ENCODE data around the gene DCST2. TPM values are rescaled to one million over a fixed set of nuclear protein-coding genes. Genes with fewer than 3 reads are reported as not detected.

The DCST2 gene
- total and polyA plus RNA-seq, 9 of the 15 experiments (the other 6 are each of a cell fraction or from before 2014, with no cell fraction given) = 0.09 to 0.49 (median 0.11) TPM; not detected in 3

DNA sequence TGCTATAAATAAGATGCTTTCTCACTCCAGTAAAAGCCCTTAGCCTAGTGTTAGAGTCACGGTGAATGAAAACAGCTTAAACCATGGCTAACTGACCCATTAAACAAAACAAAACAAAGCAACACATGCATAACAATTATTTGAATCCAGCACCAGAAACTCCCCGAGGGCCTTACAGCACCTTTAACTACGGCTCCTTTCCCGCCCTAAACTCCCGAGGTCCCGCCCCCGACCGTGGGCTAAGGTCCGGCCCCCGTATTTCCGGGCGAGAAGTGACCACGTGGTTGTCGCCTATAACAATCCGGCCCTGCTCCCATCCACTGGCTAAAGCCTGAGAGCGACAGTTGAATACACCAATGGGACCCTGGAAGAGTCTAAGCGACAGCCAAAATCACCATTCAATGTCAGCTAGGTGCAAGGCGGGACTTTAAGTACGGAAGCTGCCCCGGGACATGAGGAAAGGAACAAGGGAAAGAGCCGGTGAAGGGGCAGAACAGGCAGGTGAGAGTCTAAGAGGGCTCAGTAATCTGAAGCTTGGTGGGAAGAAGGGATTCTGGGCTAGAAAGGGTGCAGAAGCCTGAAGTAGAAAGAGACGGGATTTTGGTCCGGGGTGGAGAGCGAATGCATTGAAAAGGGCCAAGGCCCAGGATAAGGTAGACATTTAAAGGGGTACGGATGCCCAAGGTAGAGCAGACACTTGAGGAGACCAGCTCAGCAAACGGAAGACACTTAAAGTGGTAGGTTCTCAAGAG, 50.5 kb downstream of the DCST2 start, which contains the start of gene FLAD1 (continued):
- TF ChIP-seq NCOA2 (IDR thresholded peaks at IDR 0.05; ENCODE audit: partially characterized antibody in 2 of 2) = no peak
- no peak for TF ChIP-seq ZNF140 (CRISPR knock-in tag; IDR thresholded peaks at IDR 0.05)
- no peak; the same call in 1 of the 2 replicates for TF ChIP-seq NFIX (CRISPR knock-in tag; IDR thresholded peaks at IDR 0.05; ENCODE audit: low read depth)
- TF ChIP-seq, protein P1, sequence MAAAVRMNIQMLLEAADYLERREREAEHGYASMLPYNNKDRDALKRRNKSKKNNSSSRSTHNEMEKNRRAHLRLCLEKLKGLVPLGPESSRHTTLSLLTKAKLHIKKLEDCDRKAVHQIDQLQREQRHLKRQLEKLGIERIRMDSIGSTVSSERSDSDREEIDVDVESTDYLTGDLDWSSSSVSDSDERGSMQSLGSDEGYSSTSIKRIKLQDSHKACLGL (CRISPR knock-in tag; IDR thresholded peaks at IDR 0.05; ENCODE audit: borderline replicate concordance, poor library complexity, severe bottlenecking) = peak; percentile 25
- no peak for TF ChIP-seq ZNF785 (CRISPR knock-in tag; IDR thresholded peaks at IDR 0.05)
- TF ChIP-seq, protein P2, sequence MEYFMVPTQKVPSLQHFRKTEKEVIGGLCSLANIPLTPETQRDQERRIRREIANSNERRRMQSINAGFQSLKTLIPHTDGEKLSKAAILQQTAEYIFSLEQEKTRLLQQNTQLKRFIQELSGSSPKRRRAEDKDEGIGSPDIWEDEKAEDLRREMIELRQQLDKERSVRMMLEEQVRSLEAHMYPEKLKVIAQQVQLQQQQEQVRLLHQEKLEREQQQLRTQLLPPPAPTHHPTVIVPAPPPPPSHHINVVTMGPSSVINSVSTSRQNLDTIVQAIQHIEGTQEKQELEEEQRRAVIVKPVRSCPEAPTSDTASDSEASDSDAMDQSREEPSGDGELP (CRISPR knock-in tag; IDR thresholded peaks at IDR 0.05; ENCODE audit: borderline replicate concordance) = peak; percentile 74; the same call in 1 of the 2 replicates
- TF ChIP-seq HMGN3 (IDR thresholded peaks at IDR 0.05; ENCODE audit: borderline replicate concordance, extremely low read depth, insufficient read length, low read depth, low read length) = no peak
- no peak for TF ChIP-seq ZNF584 (CRISPR knock-in tag; IDR thresholded peaks at IDR 0.05; ENCODE audit: low read depth)
- TF ChIP-seq, protein P3, sequence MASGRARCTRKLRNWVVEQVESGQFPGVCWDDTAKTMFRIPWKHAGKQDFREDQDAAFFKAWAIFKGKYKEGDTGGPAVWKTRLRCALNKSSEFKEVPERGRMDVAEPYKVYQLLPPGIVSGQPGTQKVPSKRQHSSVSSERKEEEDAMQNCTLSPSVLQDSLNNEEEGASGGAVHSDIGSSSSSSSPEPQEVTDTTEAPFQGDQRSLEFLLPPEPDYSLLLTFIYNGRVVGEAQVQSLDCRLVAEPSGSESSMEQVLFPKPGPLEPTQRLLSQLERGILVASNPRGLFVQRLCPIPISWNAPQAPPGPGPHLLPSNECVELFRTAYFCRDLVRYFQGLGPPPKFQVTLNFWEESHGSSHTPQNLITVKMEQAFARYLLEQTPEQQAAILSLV (tag; IDR thresholded peaks at IDR 0.05) = no peak
- TF ChIP-seq SP1 (CRISPR knock-in tag; IDR thresholded peaks at IDR 0.05) = peak; percentile 88
- TF ChIP-seq NFXL1 (CRISPR knock-in tag; IDR thresholded peaks at IDR 0.05) = no peak
- TF ChIP-seq ATF7 (IDR thresholded peaks at IDR 0.05) = peak; percentile 89
- no peak for TF ChIP-seq FUS (optimal IDR thresholded peaks at IDR 0.05; ENCODE audit: low read depth, low read length)
- TF ChIP-seq, protein P4, sequence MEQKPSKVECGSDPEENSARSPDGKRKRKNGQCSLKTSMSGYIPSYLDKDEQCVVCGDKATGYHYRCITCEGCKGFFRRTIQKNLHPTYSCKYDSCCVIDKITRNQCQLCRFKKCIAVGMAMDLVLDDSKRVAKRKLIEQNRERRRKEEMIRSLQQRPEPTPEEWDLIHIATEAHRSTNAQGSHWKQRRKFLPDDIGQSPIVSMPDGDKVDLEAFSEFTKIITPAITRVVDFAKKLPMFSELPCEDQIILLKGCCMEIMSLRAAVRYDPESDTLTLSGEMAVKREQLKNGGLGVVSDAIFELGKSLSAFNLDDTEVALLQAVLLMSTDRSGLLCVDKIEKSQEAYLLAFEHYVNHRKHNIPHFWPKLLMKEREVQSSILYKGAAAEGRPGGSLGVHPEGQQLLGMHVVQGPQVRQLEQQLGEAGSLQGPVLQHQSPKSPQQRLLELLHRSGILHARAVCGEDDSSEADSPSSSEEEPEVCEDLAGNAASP (IDR thresholded peaks at IDR 0.05) = no peak
- no peak for TF ChIP-seq ADNP (tag; IDR thresholded peaks at IDR 0.05)
- TF ChIP-seq GTF2F1 (IDR thresholded peaks at IDR 0.05; ENCODE audit: low read depth, low read length) = no peak
- TF ChIP-seq, protein P5, sequence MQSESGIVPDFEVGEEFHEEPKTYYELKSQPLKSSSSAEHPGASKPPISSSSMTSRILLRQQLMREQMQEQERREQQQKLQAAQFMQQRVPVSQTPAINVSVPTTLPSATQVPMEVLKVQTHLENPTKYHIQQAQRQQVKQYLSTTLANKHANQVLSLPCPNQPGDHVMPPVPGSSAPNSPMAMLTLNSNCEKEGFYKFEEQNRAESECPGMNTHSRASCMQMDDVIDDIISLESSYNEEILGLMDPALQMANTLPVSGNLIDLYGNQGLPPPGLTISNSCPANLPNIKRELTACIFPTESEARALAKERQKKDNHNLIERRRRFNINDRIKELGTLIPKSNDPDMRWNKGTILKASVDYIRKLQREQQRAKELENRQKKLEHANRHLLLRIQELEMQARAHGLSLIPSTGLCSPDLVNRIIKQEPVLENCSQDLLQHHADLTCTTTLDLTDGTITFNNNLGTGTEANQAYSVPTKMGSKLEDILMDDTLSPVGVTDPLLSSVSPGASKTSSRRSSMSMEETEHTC (IDR thresholded peaks at IDR 0.05) = no peak
- TF ChIP-seq SIRT6 (IDR thresholded peaks at IDR 0.05; ENCODE audit: low read depth, low read length) = no peak
- no peak for TF ChIP-seq ZNF77 (CRISPR knock-in tag; IDR thresholded peaks at IDR 0.05)
- no peak for TF ChIP-seq YBX1 (IDR thresholded peaks at IDR 0.05)
- no peak for TF ChIP-seq ZNF444 (CRISPR knock-in tag; IDR thresholded peaks at IDR 0.05)
- no peak for TF ChIP-seq ZNF3 (CRISPR knock-in tag; IDR thresholded peaks at IDR 0.05)
- TF ChIP-seq CREM (IDR thresholded peaks at IDR 0.05; ENCODE audit: low read depth) = peak; percentile 73
- TF ChIP-seq PHTF2 (CRISPR knock-in tag; IDR thresholded peaks at IDR 0.05) = no peak; the same call in 1 of the 2 replicates
- TF ChIP-seq E2F3 (CRISPR knock-in tag; IDR thresholded peaks at IDR 0.05) = peak; percentile 92

All from K562 (cell line).